NCI-H748 (cell line): Measurements from ENCODE around the gene RSPO3.
"Not testable (repeated sequence)": the region's sequence is repeated elsewhere in the genome, so short reads cannot be mapped to it uniquely, and the experiment has no call there.

Experiments used
- DNase-seq: peaks from one replicate; lab custom pipeline; 2025; ENCODE audit not compliant: unreplicated experiment; lab: John Stamatoyannopoulos, UW

RSPO3 gene

GRCh38 chr6:127118298-127119101 is at the start of gene RSPO3:
Gene RSPO3, plus strand, starts transcription at chr6:127118671. Its CDS starts 522 bp downstream, at chr6:127119193.
- DNase-seq, result peak; percentile 60

GRCh38 chr6:127069659-127070279 is 48.7 kb upstream of the RSPO3 start:
- peak; percentile 6 for DNase-seq

GRCh38 chr6:127073222-127073621 is 45.2 kb upstream of the RSPO3 start:
- no peak for DNase-seq

GRCh38 chr6:127076466-127076865 is 42.0 kb upstream of the RSPO3 start:
- no peak for DNase-seq

GRCh38 chr6:127077886-127078285 is 40.6 kb upstream of the RSPO3 start:
- DNase-seq, result no peak

- DNase-seq, result no peak
Observed at GRCh38 chr6:127078669-127079068, 39.8 kb upstream of the RSPO3 start.

GRCh38 chr6:127079681-127080080 is 38.8 kb upstream of the RSPO3 start:
- no peak for DNase-seq

GRCh38 chr6:127080081-127080480 is 38.4 kb upstream of the RSPO3 start:
- DNase-seq, result no peak

- DNase-seq, result no peak
Observed at GRCh38 chr6:127083231-127083962, 35.1 kb upstream of the RSPO3 start.

GRCh38 chr6:127083963-127084310 is 34.5 kb upstream of the RSPO3 start:
- no peak for DNase-seq

GRCh38 chr6:127085181-127085580 is 33.3 kb upstream of the RSPO3 start:
- no peak for DNase-seq

GRCh38 chr6:127090051-127090450 is 28.4 kb upstream of the RSPO3 start:
- no peak for DNase-seq

GRCh38 chr6:127092466-127092865 is 26.0 kb upstream of the RSPO3 start:
- DNase-seq, result no peak

- DNase-seq, result no peak
Observed at GRCh38 chr6:127094791-127095190, 23.7 kb upstream of the RSPO3 start.

GRCh38 chr6:127096167-127096566 is 22.3 kb upstream of the RSPO3 start:
- no peak for DNase-seq

GRCh38 chr6:127097442-127097841 is 21.0 kb upstream of the RSPO3 start:
- DNase-seq, result not testable (repeated sequence)

GRCh38 chr6:127100510-127101140 is 17.8 kb upstream of the RSPO3 start:
- DNase-seq, result no peak

GRCh38 chr6:127102299-127102698 is 16.2 kb upstream of the RSPO3 start:
- no peak for DNase-seq

- DNase-seq, result no peak
Observed at GRCh38 chr6:127102859-127103258, 15.6 kb upstream of the RSPO3 start.

- DNase-seq, result no peak
Observed at GRCh38 chr6:127103482-127103881, 15.0 kb upstream of the RSPO3 start.

- DNase-seq, result no peak
Observed at GRCh38 chr6:127107916-127108315, 10.6 kb upstream of the RSPO3 start.

- no peak for DNase-seq
Observed at GRCh38 chr6:127110712-127111111, 7.8 kb upstream of the RSPO3 start.
